Adipocyte (in vitro differentiated cells): ENCODE measurements around the gene SENP1.

Experiments used
- DNase-seq: peaks from one replicate; pipeline ENCODE4 v3.0.0-alpha.2; 2015; ENCODE audit warnings: low read depth
- H3K27me3 ChIP-seq: replicated peaks from 2 replicates; pipeline ENCODE4 v1.7.0; 2013; ENCODE audit warnings: mild to moderate bottlenecking, low read length, moderate library complexity; ENCODE audit not compliant: control insufficient read depth, insufficient read depth
- H3K36me3 ChIP-seq: 2 replicates; pipeline ENCODE4 v1.7.0; 2013; ENCODE audit warnings: low read length, mild to moderate bottlenecking, moderate library complexity; ENCODE audit not compliant: control insufficient read depth, insufficient read depth, severe bottlenecking
- H3K4me1 ChIP-seq: 2 replicates; pipeline ENCODE4 v1.7.0; 2013; ENCODE audit warnings: mild to moderate bottlenecking, low read length, moderate library complexity; ENCODE audit not compliant: control insufficient read depth, insufficient read depth
- H3K4me3 ChIP-seq: 2 replicates; pipeline ENCODE4 v1.7.0; 2013; ENCODE audit warnings: mild to moderate bottlenecking, low read length, moderate library complexity
- H3K9ac ChIP-seq: 2 replicates; pipeline ENCODE4 v1.7.0; 2013; ENCODE audit warnings: mild to moderate bottlenecking, low read length, moderate library complexity
- H3K9me3 ChIP-seq: 2 replicates; pipeline ENCODE4 v1.7.0; 2013; ENCODE audit warnings: mild to moderate bottlenecking, low read length, moderate library complexity; ENCODE audit not compliant: control insufficient read depth

Gene SENP1

GRCh38 chr12:48031135-48031960 lies 74.5 kb downstream of the SENP1 start:
- Histone ChIP-seq H3K9me3 (no peaks in the 10 kb centered on the region), H3K4me1 (no peaks in the 10 kb centered on the region), H3K9ac (no peak overlapping the region), H3K4me3 (no peak overlapping the region), H3K36me3 (no peaks in the 10 kb centered on the region), H3K27me3 (peaks cover 28% of the 10 kb centered on the region)
- DNase-seq: no peak

DNA sequence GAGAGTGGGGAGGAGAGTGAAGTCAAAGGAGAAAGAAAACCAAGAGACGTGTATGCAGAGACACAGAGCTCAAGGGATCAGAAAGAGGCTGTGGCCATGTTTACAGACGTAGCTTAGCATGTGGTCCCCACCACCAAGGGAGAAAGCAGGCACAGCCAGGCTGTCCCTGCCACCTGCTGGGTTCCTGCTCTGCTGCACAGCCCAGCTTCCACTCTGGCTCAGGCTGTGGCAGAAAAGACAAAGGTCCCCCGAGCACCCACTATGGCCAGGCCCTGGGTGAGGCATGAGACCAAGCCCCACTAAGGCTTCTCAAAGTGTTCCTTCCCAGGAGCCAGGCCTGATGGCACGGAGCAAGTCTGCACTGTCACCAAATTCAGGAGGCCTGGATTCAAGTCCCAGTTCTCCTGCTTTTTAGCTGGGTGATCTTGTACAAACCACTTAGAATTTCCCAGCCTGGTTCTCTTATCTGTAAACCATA lies 75.7 kb downstream of the SENP1 start:
- Histone ChIP-seq H3K9me3 (no peaks in the 10 kb centered on the region), H3K4me1 (no peaks in the 10 kb centered on the region), H3K27me3 (peaks cover 28% of the 10 kb centered on the region), H3K9ac (no peak overlapping the region), H3K36me3 (no peaks in the 10 kb centered on the region), H3K4me3 (no peak overlapping the region)
- no peak for DNase-seq

GRCh38 chr12:48029491-48030172 lies 76.2 kb downstream of the SENP1 start:
- DNase-seq: no peak
- H3K4me3 ChIP-seq: no peak overlapping the region
- H3K36me3 ChIP-seq: no peaks in the 10 kb centered on the region
- H3K9me3 ChIP-seq: no peaks in the 10 kb centered on the region
- no peaks in the 10 kb centered on the region for H3K4me1 ChIP-seq
- H3K27me3 ChIP-seq: peaks cover 32% of the 10 kb centered on the region
- no peak overlapping the region for H3K9ac ChIP-seq

- Histone ChIP-seq H3K9ac (no peak overlapping the region), H3K36me3 (no peaks in the 10 kb centered on the region), H3K9me3 (no peaks in the 10 kb centered on the region), H3K4me1 (no peaks in the 10 kb centered on the region), H3K27me3 (peaks cover 34% of the 10 kb centered on the region), H3K4me3 (no peak overlapping the region)
- DNase-seq: no peak
Measured at GRCh38 chr12:48028541-48029431, 77.1 kb downstream of the SENP1 start.

GRCh38 chr12:48027183-48028002 lies 78.5 kb downstream of the SENP1 start:
- Histone ChIP-seq H3K4me1 (no peaks in the 10 kb centered on the region), H3K27me3 (peaks cover 45% of the 10 kb centered on the region), H3K4me3 (no peak overlapping the region), H3K36me3 (no peaks in the 10 kb centered on the region), H3K9ac (no peak overlapping the region), H3K9me3 (no peaks in the 10 kb centered on the region)
- no peak for DNase-seq

DNA sequence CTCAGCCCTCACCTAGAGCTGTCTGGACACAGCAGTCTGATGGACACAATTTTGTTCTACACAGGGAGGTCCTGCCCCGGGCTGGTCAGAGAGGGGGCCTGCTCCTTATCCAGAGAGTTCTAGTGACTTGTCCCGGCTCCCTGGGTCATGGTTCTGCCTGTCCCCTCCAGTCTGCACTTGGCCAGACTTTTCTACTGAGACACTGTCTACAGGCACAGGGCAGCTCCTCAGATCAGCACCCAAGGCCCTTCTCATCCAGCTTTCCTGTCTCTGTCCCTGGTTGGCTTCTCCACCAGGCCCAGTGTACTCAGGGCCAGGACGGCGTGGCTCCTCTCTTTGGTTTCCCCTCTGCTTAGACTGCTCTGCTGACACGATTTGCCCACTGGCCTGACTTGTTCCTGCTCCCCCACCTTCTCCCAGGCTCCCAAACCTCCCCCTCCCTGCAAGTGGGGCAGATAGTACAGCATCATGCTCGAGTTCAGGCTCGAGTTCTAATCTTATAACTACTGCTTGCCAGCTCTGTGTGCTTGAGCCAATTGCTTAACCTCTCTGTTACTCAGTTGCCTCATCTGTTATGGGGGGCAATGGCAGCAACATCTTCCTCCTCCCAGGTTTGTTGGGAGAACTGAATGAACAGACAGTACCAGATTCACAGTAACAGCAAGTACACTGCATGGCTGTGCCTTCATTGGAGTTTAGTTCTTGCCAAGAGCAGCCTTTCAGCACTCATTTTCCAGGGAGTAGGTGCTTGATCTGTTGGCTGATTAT lies 79.6 kb downstream of the SENP1 start:
- Histone ChIP-seq H3K4me1 (no peaks in the 10 kb centered on the region), H3K9ac (no peak overlapping the region), H3K4me3 (no peak overlapping the region), H3K9me3 (no peaks in the 10 kb centered on the region), H3K36me3 (no peaks in the 10 kb centered on the region), H3K27me3 (peaks cover 56% of the 10 kb centered on the region)
- no peak for DNase-seq

DNA sequence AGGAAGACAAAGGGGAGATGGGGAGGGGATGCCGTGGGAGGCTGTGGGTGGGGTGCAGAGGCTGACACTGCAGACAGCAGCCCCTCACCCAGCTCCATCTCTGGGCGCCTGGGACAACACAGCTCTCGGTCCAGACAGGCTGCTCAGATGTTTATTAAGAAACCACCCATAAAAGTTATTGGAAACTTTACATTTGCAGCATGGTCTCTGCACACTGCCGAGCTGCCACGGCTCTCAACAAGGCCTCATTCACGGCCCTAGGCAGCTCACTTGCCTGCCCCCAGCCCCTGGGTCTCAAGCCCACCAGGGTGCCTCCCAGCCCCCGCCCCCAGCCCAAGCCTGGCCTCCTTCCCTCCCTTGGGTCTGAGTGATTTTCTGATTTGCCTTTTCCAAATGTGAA lies 80.6 kb downstream of the SENP1 start:
- H3K4me1 ChIP-seq: no peaks in the 10 kb centered on the region
- DNase-seq: no peak
- peaks cover 58% of the 10 kb centered on the region for H3K27me3 ChIP-seq
- no peaks in the 10 kb centered on the region for H3K9me3 ChIP-seq
- H3K9ac ChIP-seq: no peak overlapping the region
- no peak overlapping the region for H3K4me3 ChIP-seq
- no peaks in the 10 kb centered on the region for H3K36me3 ChIP-seq

- Histone ChIP-seq H3K9ac (no peak overlapping the region), H3K9me3 (no peaks in the 10 kb centered on the region), H3K4me1 (no peaks in the 10 kb centered on the region), H3K36me3 (no peaks in the 10 kb centered on the region), H3K27me3 (peaks cover 57% of the 10 kb centered on the region), H3K4me3 (no peak overlapping the region)
- no peak for DNase-seq
Measured at GRCh38 chr12:48024735-48025134, 81.1 kb downstream of the SENP1 start.

DNA sequence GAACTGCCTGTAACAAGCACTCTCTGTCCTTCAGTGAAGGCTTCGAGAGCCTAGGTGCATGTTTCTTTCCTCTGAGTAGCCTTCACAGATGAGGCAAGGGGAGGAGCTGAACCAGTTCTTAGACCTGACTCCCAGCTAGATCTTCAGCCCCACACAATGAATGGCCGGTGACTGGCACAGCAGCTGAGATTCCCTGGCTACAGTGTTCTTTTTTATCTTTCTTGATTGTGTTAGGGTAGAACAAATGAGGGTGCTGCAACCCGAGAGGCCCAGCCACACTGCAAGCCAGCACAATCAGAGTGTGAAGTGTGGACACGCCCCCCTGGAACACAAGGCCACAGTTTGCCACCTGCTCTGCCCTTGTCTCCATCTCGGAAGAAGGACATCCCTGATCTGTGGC lies 82.5 kb downstream of the SENP1 start:
- H3K4me1 ChIP-seq: no peaks in the 10 kb centered on the region
- H3K4me3 ChIP-seq: no peak overlapping the region
- peaks cover 64% of the 10 kb centered on the region for H3K27me3 ChIP-seq
- no peaks in the 10 kb centered on the region for H3K36me3 ChIP-seq
- no peak overlapping the region for H3K9ac ChIP-seq
- DNase-seq: no peak
- no peaks in the 10 kb centered on the region for H3K9me3 ChIP-seq
